Astrocyte of the cerebellum (primary cell): ENCODE results near the gene SPOCK1.
A peak's percentile ranks its signal among the peaks of the same experiment; 100 is the strongest.

Source experiments
- DNase-seq: peaks from one replicate; pipeline ENCODE4 v3.0.0-alpha.2; 2011; ENCODE audit warnings: low read depth
- H3K4me3 ChIP-seq: 2 replicates; pipeline ENCODE4 v1.5.1; 2011; ENCODE audit warnings: mild to moderate bottlenecking, low read depth, low read length, moderate library complexity
- CTCF ChIP-seq: IDR thresholded peaks from 2 replicates; pipeline ENCODE4 v1.5.1; 2012; ENCODE audit warnings: low read length, low read depth, moderate library complexity, mild to moderate bottlenecking; ENCODE audit errors: missing control alignments
- in situ Hi-C: cut with HindIII; loops from 2 replicates; pipeline ENCODE4 v1.10.0; 2017; ENCODE audit warnings: low sequenced_read_pairs

Gene SPOCK1

GRCh38 chr5:137054792-137055191 lies 444.3 kb downstream of the SPOCK1 start:
- H3K4me3 ChIP-seq, result no peak overlapping the region
- in situ Hi-C loops, result no loop called here
- no peak for DNase-seq
- TF ChIP-seq CTCF, result no peak

GRCh38 chr5:137054335-137054734 lies 444.8 kb downstream of the SPOCK1 start:
- in situ Hi-C loops, result no loop called here
- no peak for DNase-seq
- no peak overlapping the region for H3K4me3 ChIP-seq
- TF ChIP-seq CTCF, result no peak

GRCh38 chr5:137051161-137051560 lies 448.0 kb downstream of the SPOCK1 start:
- no peak overlapping the region for H3K4me3 ChIP-seq
- in situ Hi-C loops, result no loop called here
- DNase-seq, result no peak

GRCh38 chr5:137040641-137041340 lies 458.3 kb downstream of the SPOCK1 start:
- no peak for TF ChIP-seq CTCF
- H3K4me3 ChIP-seq, result no peak overlapping the region
- peak; percentile 43 for DNase-seq
- in situ Hi-C loops, result no loop called here

More at GRCh38 chr5:137051161-137051560, 448.0 kb downstream of the SPOCK1 start:
- TF ChIP-seq CTCF, result peak; percentile 39

GRCh38 chr5:137040024-137040423 lies 459.1 kb downstream of the SPOCK1 start:
- in situ Hi-C loops, result no loop called here
- no peak overlapping the region for H3K4me3 ChIP-seq
- no peak for DNase-seq
- no peak for TF ChIP-seq CTCF

- in situ Hi-C loops, result no loop called here
- no peak for DNase-seq
- TF ChIP-seq CTCF, result no peak
- H3K4me3 ChIP-seq, result no peak overlapping the region
These were observed 461.3 kb downstream of the SPOCK1 start for GRCh38 chr5:137037848-137038247.
